Measurements from ENCODE around the gene HRH2.

HRH2 gene

DNA sequence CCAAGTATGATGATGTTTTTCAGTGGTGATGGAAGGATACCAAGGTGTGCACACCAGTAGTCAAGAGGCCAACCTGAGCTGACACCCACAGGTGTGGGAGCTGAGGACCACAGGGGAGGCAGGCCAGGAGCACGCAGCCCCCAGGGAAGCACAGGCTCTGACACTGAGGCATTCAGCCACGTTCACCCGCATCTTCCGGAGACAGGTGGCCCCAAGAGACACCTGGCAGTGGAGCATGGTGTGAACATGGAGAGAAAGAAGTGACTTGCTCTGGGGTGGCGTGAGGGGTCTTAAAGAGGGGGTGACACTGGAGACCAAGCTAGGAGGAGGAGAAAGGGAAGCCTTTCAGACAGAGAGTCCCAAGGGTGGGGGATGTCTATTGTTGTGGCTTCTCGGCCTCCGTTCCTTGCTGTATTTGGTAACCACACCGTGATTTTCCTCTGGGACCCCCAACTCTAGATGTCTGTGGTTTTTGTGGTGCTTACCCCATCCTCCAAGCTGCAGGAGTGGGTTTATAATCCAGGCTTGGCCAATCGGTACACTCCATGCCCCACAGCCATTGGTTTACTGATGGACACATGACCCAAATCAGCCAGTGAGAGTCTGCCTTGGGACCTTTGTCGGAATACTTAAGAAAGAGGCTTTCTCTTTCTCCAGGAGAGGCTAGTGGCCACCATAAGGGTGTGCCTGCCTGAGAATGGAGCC lies 84.6 kb downstream of the HRH2 start:
- TF ChIP-seq POLR2AphosphoS5 (IDR thresholded peaks at IDR 0.05; ENCODE audit: low read depth, low read length): no peak
- TF ChIP-seq FOXP2 (optimal IDR thresholded peaks at IDR 0.05; ENCODE audit: borderline replicate concordance, extremely low read depth, extremely low read length, insufficient read depth): no peak
- no peak for TF ChIP-seq TAF1 (IDR thresholded peaks at IDR 0.05; ENCODE audit: borderline replicate concordance, insufficient read depth, low read length)
- no peak for TF ChIP-seq REST (IDR thresholded peaks at IDR 0.05; ENCODE audit: insufficient read depth in 1 of 2, low read depth in 2 of 2, low read length in 2 of 2)
- no peak for TF ChIP-seq SIN3A (IDR thresholded peaks at IDR 0.05; ENCODE audit: borderline replicate concordance, insufficient read depth, low read length)

GRCh38 chr5:175743676-175744210 lies 85.9 kb downstream of the HRH2 start:
- TF ChIP-seq FOXP2 (optimal IDR thresholded peaks at IDR 0.05; ENCODE audit: borderline replicate concordance, extremely low read depth, extremely low read length, insufficient read depth): no peak
- no peak for TF ChIP-seq SIN3A (IDR thresholded peaks at IDR 0.05; ENCODE audit: borderline replicate concordance, insufficient read depth, low read length)
- TF ChIP-seq REST (IDR thresholded peaks at IDR 0.05; ENCODE audit: insufficient read depth in 1 of 2, low read depth in 2 of 2, low read length in 2 of 2): peak; percentile 76 to 93

DNA sequence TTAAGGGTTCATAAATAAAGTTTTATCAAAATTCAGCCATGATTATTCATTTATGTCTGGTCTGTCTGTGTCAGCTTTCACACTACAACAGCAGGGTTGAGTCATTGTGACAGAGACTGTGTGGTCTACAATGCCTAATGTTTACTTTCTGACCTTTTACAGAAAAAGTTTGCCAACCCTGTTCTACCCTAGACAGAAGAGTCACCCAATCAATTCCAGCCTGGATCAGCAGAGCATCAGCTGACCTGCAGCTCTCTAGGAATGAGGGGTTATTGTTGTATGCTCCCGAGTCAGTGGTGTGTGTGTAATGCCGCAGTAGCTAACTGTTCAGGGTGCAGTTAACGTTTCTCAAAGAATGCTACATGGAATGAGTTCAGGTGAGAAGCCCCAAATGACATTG lies 87.3 kb downstream of the HRH2 start:
- TF ChIP-seq FOXP2 (optimal IDR thresholded peaks at IDR 0.05; ENCODE audit: borderline replicate concordance, extremely low read depth, extremely low read length, insufficient read depth): no peak
- no peak for TF ChIP-seq POLR2AphosphoS5 (IDR thresholded peaks at IDR 0.05; ENCODE audit: low read depth, low read length)
- no peak for TF ChIP-seq TAF1 (IDR thresholded peaks at IDR 0.05; ENCODE audit: borderline replicate concordance, insufficient read depth, low read length)
- no peak for TF ChIP-seq REST (IDR thresholded peaks at IDR 0.05; ENCODE audit: insufficient read depth in 1 of 2, low read depth in 2 of 2, low read length in 2 of 2)
- TF ChIP-seq SIN3A (IDR thresholded peaks at IDR 0.05; ENCODE audit: borderline replicate concordance, insufficient read depth, low read length): no peak

GRCh38 chr5:175746851-175747250 lies 89.0 kb downstream of the HRH2 start:
- TF ChIP-seq FOXP2 (optimal IDR thresholded peaks at IDR 0.05; ENCODE audit: borderline replicate concordance, extremely low read depth, extremely low read length, insufficient read depth) (no peak), POLR2AphosphoS5 (IDR thresholded peaks at IDR 0.05; ENCODE audit: low read depth, low read length) (no peak), SIN3A (IDR thresholded peaks at IDR 0.05; ENCODE audit: borderline replicate concordance, insufficient read depth, low read length) (no peak), TAF1 (IDR thresholded peaks at IDR 0.05; ENCODE audit: borderline replicate concordance, insufficient read depth, low read length) (no peak), REST (IDR thresholded peaks at IDR 0.05; ENCODE audit: insufficient read depth in 1 of 2, low read depth in 2 of 2, low read length in 2 of 2) (no peak)
